OCI-LY7 (cell line): ENCODE measurements around the gene PELI1. TPM values are rescaled to one million over a fixed set of nuclear protein-coding genes. Genes with fewer than 3 reads are reported as not detected.
A peak's percentile ranks its signal among the peaks of the same experiment; 100 is the strongest.

Source experiments
- BruUV-seq: library from RNA; stranded (reverse); fragments of 400-500 nt; replicated peaks from 2 replicates; lab custom pipeline; 2021; lab: Mats Ljungman, UMichigan
- CTCF ChIA-PET: fragments of 300-600 bp; sonication (Branson Sonifier 250); formaldehyde crosslinking; loops from one replicate; lab custom pipeline; 2022; ENCODE audit warnings: antibody characterized with exemption; ENCODE audit not compliant: unreplicated experiment; lab: Charles Lee
- POLR2A ChIA-PET: fragments of 300-600 bp; sonication (Branson Sonifier 250); formaldehyde crosslinking; loops from one replicate; lab custom pipeline; 2022; ENCODE audit warnings: antibody characterized with exemption; lab: Charles Lee
- DNase-seq: peaks from one replicate; pipeline ENCODE4 v3.0.0-alpha.2; 2015; ENCODE audit warnings: low spot score
- H2AFZ ChIP-seq: fragments of 200-600 bp; sonication (generic), shearing (Covaris generic); 2 replicates; pipeline ENCODE4 v1.6.1; 2014; ENCODE audit warnings: mild to moderate bottlenecking, antibody characterized with exemption, low read length, moderate library complexity
- H3K27ac ChIP-seq: fragments of 200-600 bp; sonication (generic); 2 replicates; pipeline ENCODE4 v1.5.1; 2014; ENCODE audit warnings: mixed run types, low read depth, mild to moderate bottlenecking, moderate library complexity, low read length, inconsistent platforms; ENCODE audit not compliant: poor library complexity, severe bottlenecking
- H3K36me3 ChIP-seq: fragments of 200-600 bp; sonication (generic); 2 replicates; pipeline ENCODE4 v1.6.1; 2014; ENCODE audit warnings: mild to moderate bottlenecking, antibody characterized with exemption, low read length, moderate library complexity, mixed read lengths; ENCODE audit not compliant: insufficient read depth
- H3K4me1 ChIP-seq: fragments of 200-600 bp; sonication (generic); 2 replicates; pipeline ENCODE4 v1.5.1; 2014; ENCODE audit warnings: mild to moderate bottlenecking, low read length; ENCODE audit not compliant: insufficient read depth, poor library complexity, severe bottlenecking
- H3K4me2 ChIP-seq: fragments of 200-600 bp; sonication (generic); 2 replicates; pipeline ENCODE4 v1.6.1; 2014; ENCODE audit warnings: mild to moderate bottlenecking, low read length
- H3K4me3 ChIP-seq: fragments of 200-600 bp; sonication (generic); 2 replicates; pipeline ENCODE4 v1.5.1; 2014; ENCODE audit warnings: mild to moderate bottlenecking, low read depth, low read length; ENCODE audit not compliant: poor library complexity, severe bottlenecking
- H3K79me2 ChIP-seq: fragments of 200-600 bp; sonication (generic); 2 replicates; pipeline ENCODE4 v1.6.1; 2016; ENCODE audit warnings: low read depth, mild to moderate bottlenecking, low read length, moderate library complexity, mixed read lengths; ENCODE audit not compliant: insufficient read depth
- H3K9me2 ChIP-seq: fragments of 200-600 bp; sonication (generic); 2 replicates; pipeline ENCODE4 v1.6.1; 2016; ENCODE audit warnings: mild to moderate bottlenecking, low read length, mixed read lengths; ENCODE audit not compliant: insufficient read depth
- H3K9me3 ChIP-seq: fragments of 200-600 bp; sonication (generic); 2 replicates; pipeline ENCODE4 v1.6.1; 2014; ENCODE audit warnings: mild to moderate bottlenecking, mixed run types, low read length, mixed read lengths
- H4K20me1 ChIP-seq: fragments of 200-600 bp; sonication (generic); 2 replicates; pipeline ENCODE4 v1.6.1; 2014; ENCODE audit warnings: mild to moderate bottlenecking, antibody characterized with exemption, low read length, moderate library complexity, mixed read lengths; ENCODE audit not compliant: insufficient read depth
- CTCF ChIP-seq: fragments of 200-600 bp; sonication (generic); conservative IDR thresholded peaks from 2 replicates; pipeline ENCODE4 v1.5.1; 2014; ENCODE audit warnings: mild to moderate bottlenecking, antibody characterized with exemption, low read length, moderate library complexity, mixed read lengths
- EZH2phosphoT487 ChIP-seq: fragments of 200-600 bp; sonication (generic); IDR thresholded peaks from 2 replicates; pipeline ENCODE4 v1.6.1; 2018; ENCODE audit warnings: low read depth, borderline replicate concordance, mild to moderate bottlenecking, mixed run types, antibody characterized with exemption, low read length, moderate library complexity, mixed read lengths
- intact Hi-C: fragments of 100-400 bp; cut with micrococcal nuclease; formaldehyde crosslinking; loops from one replicate; pipeline ENCODE4 v1.10.0; 2022; ENCODE audit not compliant: unreplicated experiment
- total RNA-seq, 2 experiments: library from RNA; depleted of rRNA in 1 of 2; stranded (reverse); fragments of >200 nt in 1 of 2; shearing (Covaris generic) in 1 of 2; gene quantifications; 2 replicates each; pipeline ENCODE4 v1.2.3, GENCODE V29; 2014 to 2022

The PELI1 gene
- total RNA-seq, 2 experiments from 2014 or later: 108 to 174 TPM

- intact Hi-C loops: loop anchor here (1.0 to 2.0 kb wide), 2 partner anchors 48 to 162 kb away; no protein-coding TSS in a partner anchor
- peak; percentile 83 for DNase-seq
- TSS peak; percentile 84 for BruUV-seq
These were observed 91.6 kb downstream of the PELI1 start for GRCh38 chr2:64052463-64053241.

GRCh38 chr2:64049633-64050220, 94.5 kb downstream of the PELI1 start:
- Histone ChIP-seq H3K79me2 (peaks cover 4% of the 10 kb centered on the region; the same call in 1 of the 2 replicates), H4K20me1 (no peaks in the 10 kb centered on the region), H2AFZ (peak overlapping the region; percentile 61), H3K27ac (peak overlapping the region; percentile 61), H3K36me3 (no peaks in the 10 kb centered on the region), H3K9me2 (no peaks in the 10 kb centered on the region), H3K4me1 (peaks cover 56% of the 10 kb centered on the region), H3K4me3 (no peak overlapping the region), H3K4me2 (peak overlapping the region; percentile 37), H3K9me3 (no peaks in the 10 kb centered on the region)
- ChIA-PET CTCF (interaction anchor here (0.6 to 1.4 kb wide), 4 partner anchors 268 to 281 kb away, joined by 3 to 6 read pairs (median 4); no protein-coding TSS in a partner anchor), POLR2A (interaction anchor here (0.6 to 3.5 kb wide), 9 partner anchors 14 to 278 kb away, joined by 3 to 20 read pairs (median 3); no protein-coding TSS in a partner anchor)
- BruUV-seq: no TSS peak
- peak; percentile 91 for DNase-seq
- intact Hi-C loops: loop anchor here (1.0 to 10.0 kb wide), 5 partner anchors 37 to 515 kb away; partner anchors contain the start of gene PELI1
- TF ChIP-seq EZH2phosphoT487 (no peak), CTCF (peak; percentile 97)

More at GRCh38 chr2:64052463-64053241, 91.6 kb downstream of the PELI1 start:
- peak overlapping the region; percentile 74; the same call in 1 of the 2 replicates for H2AFZ ChIP-seq
- POLR2A ChIA-PET: interaction anchor here (0.8 to 1.7 kb wide), 9 partner anchors 11 to 171 kb away, joined by 3 to 10 read pairs (median 3); no protein-coding TSS in a partner anchor
- peak overlapping the region; percentile 44 for H3K4me2 ChIP-seq
- H3K4me3 ChIP-seq: peak overlapping the region; percentile 11
- H3K36me3 ChIP-seq: peaks cover 8% of the 10 kb centered on the region; the same call in 1 of the 2 replicates
- TF ChIP-seq CTCF (no peak), EZH2phosphoT487 (no peak)
- H3K27ac ChIP-seq: peak overlapping the region; percentile 96
- H4K20me1 ChIP-seq: no peaks in the 10 kb centered on the region
- CTCF ChIA-PET: no interaction called here
- H3K9me2 ChIP-seq: no peaks in the 10 kb centered on the region
- peaks cover 4% of the 10 kb centered on the region; the same call in 1 of the 2 replicates for H3K79me2 ChIP-seq
- peaks cover 83% of the 10 kb centered on the region for H3K4me1 ChIP-seq
- peaks cover 5% of the 10 kb centered on the region; the same call in 1 of the 2 replicates for H3K9me3 ChIP-seq
